Measurements from ENCODE around the gene SLC9B2. TPM values are rescaled to one million over a fixed set of nuclear protein-coding genes. Genes with fewer than 3 reads are reported as not detected.

The SLC9B2 gene
- 6.4 to 9.8 TPM (median 7.5 TPM) in 5 replicates for total RNA-seq (2022; extraction: Qiagen RNA extraction; ENCODE audit: low read depth)

DNA sequence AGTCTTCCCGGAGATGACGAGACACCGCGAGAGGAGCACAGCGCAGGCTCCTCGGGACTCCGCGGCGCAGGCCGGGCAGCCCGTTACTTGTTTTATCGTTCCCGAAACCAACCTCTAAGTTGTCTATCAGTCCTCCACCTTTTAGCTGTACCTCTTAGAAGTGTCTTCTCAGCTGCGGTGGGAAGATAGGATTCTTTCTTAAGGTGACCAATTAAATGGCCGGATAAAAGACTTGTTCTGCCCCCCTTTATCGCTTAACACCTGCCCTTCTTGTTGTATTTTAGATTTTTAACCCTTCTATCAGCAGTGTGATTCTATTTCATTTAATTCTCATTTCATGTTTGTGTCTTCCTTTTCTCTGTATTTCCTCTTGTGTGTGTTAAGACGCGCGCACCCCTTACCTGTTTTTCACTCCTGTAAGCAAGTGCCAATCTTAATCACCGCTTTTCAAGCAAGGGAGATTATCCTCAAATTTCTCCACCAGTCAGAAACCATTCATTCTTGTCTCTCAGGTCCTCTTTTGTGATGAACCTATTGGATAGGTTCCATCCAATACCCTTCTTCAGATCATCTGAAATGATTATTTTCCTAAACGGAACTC, at the start of gene SLC9B2:
Gene SLC9B2 (minus strand): TSS at position 15 of the 601 bp plus-strand sequence. CDS start 9,211 bp downstream, outside the sequence.

DNA sequence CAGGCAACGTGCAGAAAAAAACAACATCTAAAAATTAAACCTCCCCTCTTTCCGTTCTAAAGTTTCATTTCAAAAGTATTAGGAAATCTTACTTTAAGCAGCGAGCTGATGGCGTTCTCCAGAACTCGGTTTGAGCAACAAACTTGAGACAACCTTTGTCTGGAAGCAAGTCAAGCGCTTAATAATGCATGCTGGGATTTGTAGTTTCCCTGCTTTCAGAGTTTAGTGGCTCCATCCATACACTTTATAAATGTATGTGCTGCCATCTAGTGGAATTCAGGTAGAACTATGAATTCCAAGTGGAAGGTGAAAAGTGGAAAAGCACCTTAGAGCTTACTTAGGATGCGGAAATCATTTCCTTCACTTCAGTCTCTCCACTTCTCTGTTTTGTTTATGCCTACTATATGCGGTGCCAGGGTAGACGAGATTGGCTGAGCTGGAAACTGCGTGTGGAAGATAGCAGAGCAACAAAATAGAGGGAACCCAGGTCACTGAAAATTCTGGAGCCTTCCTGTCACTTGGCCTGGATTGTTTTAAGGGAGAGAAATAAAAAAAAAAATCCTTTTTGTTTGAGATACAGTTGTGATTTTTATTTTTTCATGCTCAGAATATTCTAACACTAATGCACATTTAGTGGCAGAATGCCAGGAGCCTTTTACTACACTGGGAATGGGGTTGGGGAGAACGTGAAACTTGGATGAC, 23.3 kb upstream of the SLC9B2 start, which contains the start of gene BDH2:
Gene BDH2 (minus strand): TSS at position 144 of the 702 bp plus-strand sequence. CDS start 3,580 bp downstream, outside the sequence.

GRCh38 chr4:103019308-103020124, 57.0 kb downstream of the SLC9B2 start, which contains the start of gene SLC9B1:
Gene SLC9B1, minus strand, starts transcription at chr4:103019705. Its CDS starts 27,994 bp downstream, at chr4:102991711.

Other genes starting within 250 kb of the SLC9B2 start
- 201 to 228 TPM (median 219 TPM) in 5 replicates for gene UBE2D3, start 249.2 kb downstream of the SLC9B2 start, total RNA-seq (2022; extraction: Qiagen RNA extraction; ENCODE audit: low read depth)
- 30.3 to 44.8 TPM (median 35.7 TPM) in 5 replicates for gene CISD2, start 207.8 kb downstream of the SLC9B2 start, total RNA-seq (2022; extraction: Qiagen RNA extraction; ENCODE audit: low read depth)
- gene SLC9B1, start 57.1 kb downstream of the SLC9B2 start, total RNA-seq (2022; extraction: Qiagen RNA extraction; ENCODE audit: low read depth) = 0.41 TPM in 1 of 5 replicates, not detected in the others
- 6.7 to 9.5 TPM (median 8.7 TPM) in 5 replicates for gene BDH2, start 23.1 kb upstream of the SLC9B2 start, total RNA-seq (2022; extraction: Qiagen RNA extraction; ENCODE audit: low read depth)
- 4.0 to 8.9 TPM (median 7.3 TPM) in 5 replicates for gene CENPE, start 121.6 kb upstream of the SLC9B2 start, total RNA-seq (2022; extraction: Qiagen RNA extraction; ENCODE audit: low read depth)